HG03342 (cell line): ENCODE data around the gene DPP10.
"Not testable (repeated sequence)": the region's sequence is repeated elsewhere in the genome, so short reads cannot be mapped to it uniquely, and the experiment has no call there.

Experiments
- ATAC-seq: cut with Tn5 transposase; IDR thresholded peaks from one replicate; pipeline ENCODE4 v1.9.1; 2021; ENCODE audit warnings: mild to moderate bottlenecking, moderate library complexity; ENCODE audit not compliant: unreplicated experiment

The DPP10 gene

GRCh38 chr2:114442510-114442909 is at the start of gene DPP10:
DPP10 (plus strand) TSS chr2:114442641.
- no peak for ATAC-seq

GRCh38 chr2:114400890-114401289 is 41.6 kb upstream of the DPP10 start:
- no peak for ATAC-seq

GRCh38 chr2:114405247-114406116 is 37.0 kb upstream of the DPP10 start:
- no peak for ATAC-seq

GRCh38 chr2:114406347-114406746 is 36.1 kb upstream of the DPP10 start:
- ATAC-seq, result no peak

- ATAC-seq, result not testable (repeated sequence)
Measured at GRCh38 chr2:114407353-114407752, 35.1 kb upstream of the DPP10 start.

- ATAC-seq, result no peak
Measured at GRCh38 chr2:114421781-114422180, 20.7 kb upstream of the DPP10 start.

GRCh38 chr2:114424699-114425098 is 17.7 kb upstream of the DPP10 start:
- no peak for ATAC-seq

- no peak for ATAC-seq
Measured at GRCh38 chr2:114426756-114427155, 15.7 kb upstream of the DPP10 start.

GRCh38 chr2:114436329-114436728 is 6.1 kb upstream of the DPP10 start:
- no peak for ATAC-seq

- ATAC-seq, result no peak
Measured at GRCh38 chr2:114446571-114446970, 4.1 kb downstream of the DPP10 start.

GRCh38 chr2:114450639-114451038 is 8.2 kb downstream of the DPP10 start:
- no peak for ATAC-seq

GRCh38 chr2:114456566-114456965 is 14.1 kb downstream of the DPP10 start:
- ATAC-seq, result no peak

- ATAC-seq, result no peak
Measured at GRCh38 chr2:114457956-114458355, 15.5 kb downstream of the DPP10 start.

- no peak for ATAC-seq
Measured at GRCh38 chr2:114461116-114461515, 18.7 kb downstream of the DPP10 start.

- ATAC-seq, result no peak
Measured at GRCh38 chr2:114464961-114465706, 22.7 kb downstream of the DPP10 start.

- no peak for ATAC-seq
Measured at GRCh38 chr2:114468343-114468742, 25.9 kb downstream of the DPP10 start.

- no peak for ATAC-seq
Measured at GRCh38 chr2:114472246-114472645, 29.8 kb downstream of the DPP10 start.

- ATAC-seq, result no peak
Measured at GRCh38 chr2:114472726-114473125, 30.3 kb downstream of the DPP10 start.

GRCh38 chr2:114488841-114489530 is 46.5 kb downstream of the DPP10 start:
- no peak for ATAC-seq

- no peak for ATAC-seq
Measured at GRCh38 chr2:114495046-114495445, 52.6 kb downstream of the DPP10 start.

- no peak for ATAC-seq
Measured at GRCh38 chr2:114496959-114497358, 54.5 kb downstream of the DPP10 start.
